Brain microvascular endothelial cell (primary cell): ENCODE measurements around the gene FKBP1A.

Experiments
- DNase-seq: peaks from one replicate; pipeline ENCODE4 v3.0.0-alpha.2; 2020
- H3K27ac ChIP-seq: fragments of 250-450 bp; sonication (Bioruptor Pico); 2 replicates; pipeline ENCODE4 v1.5.1; 2020; ENCODE audit warnings: mild to moderate bottlenecking, moderate library complexity
- H3K27me3 ChIP-seq: fragments of 250-450 bp; sonication (Bioruptor Pico); replicated peaks from 2 replicates; pipeline ENCODE4 v1.5.1; 2020; ENCODE audit warnings: mild to moderate bottlenecking
- H3K36me3 ChIP-seq: fragments of 250-450 bp; sonication (Bioruptor Pico); replicated peaks from 2 replicates; pipeline ENCODE4 v1.5.1; 2020; ENCODE audit warnings: mild to moderate bottlenecking
- H3K4me3 ChIP-seq: 2 replicates; pipeline ENCODE4 v1.5.1; 2011; ENCODE audit warnings: low read depth, mild to moderate bottlenecking, control low read depth, low read length, moderate library complexity
- in situ Hi-C: cut with HindIII; loops from 2 replicates; pipeline ENCODE4 v1.10.0; 2017; ENCODE audit warnings: low sequenced_read_pairs, low pct_ligation_motif_present
- TF ChIP-seq, protein P1 (sequence below): IDR thresholded peaks from 2 replicates; pipeline ENCODE4 v1.5.1; 2011; ENCODE audit warnings: low read depth, mild to moderate bottlenecking, moderate library complexity, low read length, control low read depth, inconsistent platforms; ENCODE audit errors: missing control alignments

FKBP1A gene

GRCh38 chr20:1388741-1389483 is 3.9 kb downstream of the FKBP1A start:
- DNase-seq, result no peak
- Histone ChIP-seq H3K27me3 (no peaks in the 10 kb centered on the region), H3K27ac (no peak overlapping the region), H3K36me3 (peaks cover 3% of the 10 kb centered on the region), H3K4me3 (no peak overlapping the region)
- TF ChIP-seq, protein P1, sequence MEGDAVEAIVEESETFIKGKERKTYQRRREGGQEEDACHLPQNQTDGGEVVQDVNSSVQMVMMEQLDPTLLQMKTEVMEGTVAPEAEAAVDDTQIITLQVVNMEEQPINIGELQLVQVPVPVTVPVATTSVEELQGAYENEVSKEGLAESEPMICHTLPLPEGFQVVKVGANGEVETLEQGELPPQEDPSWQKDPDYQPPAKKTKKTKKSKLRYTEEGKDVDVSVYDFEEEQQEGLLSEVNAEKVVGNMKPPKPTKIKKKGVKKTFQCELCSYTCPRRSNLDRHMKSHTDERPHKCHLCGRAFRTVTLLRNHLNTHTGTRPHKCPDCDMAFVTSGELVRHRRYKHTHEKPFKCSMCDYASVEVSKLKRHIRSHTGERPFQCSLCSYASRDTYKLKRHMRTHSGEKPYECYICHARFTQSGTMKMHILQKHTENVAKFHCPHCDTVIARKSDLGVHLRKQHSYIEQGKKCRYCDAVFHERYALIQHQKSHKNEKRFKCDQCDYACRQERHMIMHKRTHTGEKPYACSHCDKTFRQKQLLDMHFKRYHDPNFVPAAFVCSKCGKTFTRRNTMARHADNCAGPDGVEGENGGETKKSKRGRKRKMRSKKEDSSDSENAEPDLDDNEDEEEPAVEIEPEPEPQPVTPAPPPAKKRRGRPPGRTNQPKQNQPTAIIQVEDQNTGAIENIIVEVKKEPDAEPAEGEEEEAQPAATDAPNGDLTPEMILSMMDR, result no peak
- in situ Hi-C loops, result no loop called here

DNA sequence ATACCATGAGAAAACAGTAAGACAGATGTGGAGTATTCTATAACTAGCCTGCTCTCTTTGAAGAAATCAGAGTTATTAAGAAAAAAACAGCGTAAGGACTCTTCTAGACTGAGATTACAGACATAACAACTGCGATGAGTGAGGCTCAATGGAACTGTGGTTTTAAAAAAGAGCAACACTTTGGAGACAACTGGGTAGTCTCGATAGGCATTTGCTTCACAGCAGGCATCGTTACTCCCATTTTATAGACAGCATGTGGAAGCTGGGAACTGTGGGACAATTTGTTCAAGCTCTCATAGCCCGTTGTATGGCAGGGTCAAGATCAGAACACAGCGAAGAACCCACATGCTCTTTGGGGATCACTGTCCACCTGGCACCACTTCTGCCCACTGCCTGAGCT is 4.6 kb downstream of the FKBP1A start:
- Histone ChIP-seq H3K36me3 (peaks cover 3% of the 10 kb centered on the region), H3K4me3 (no peak overlapping the region), H3K27ac (no peak overlapping the region), H3K27me3 (no peaks in the 10 kb centered on the region)
- DNase-seq, result no peak
- TF ChIP-seq, protein P1, result no peak
- in situ Hi-C loops, result no loop called here

DNA sequence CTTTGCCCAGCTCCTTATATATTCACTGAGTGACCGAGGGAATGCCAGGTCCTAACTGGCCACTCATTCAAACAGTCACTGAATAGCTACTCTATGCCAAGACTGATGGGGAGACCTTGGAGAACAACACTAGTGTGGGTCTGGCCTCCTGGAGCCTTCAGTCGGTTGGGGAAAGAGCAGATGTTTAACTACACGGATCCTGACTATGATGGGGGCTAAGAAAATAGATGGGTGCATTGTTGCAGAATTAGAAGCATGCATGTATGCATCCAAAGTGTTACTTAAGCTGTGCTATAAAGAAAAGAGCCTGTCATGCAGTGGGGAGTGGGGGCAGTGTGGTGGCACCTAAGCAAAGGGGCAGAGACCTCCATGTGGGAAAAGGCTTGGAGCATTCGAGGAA is 6.5 kb downstream of the FKBP1A start:
- DNase-seq, result no peak
- no peak overlapping the region for H3K4me3 ChIP-seq
- TF ChIP-seq, protein P1, result no peak
- H3K36me3 ChIP-seq, result peaks cover 9% of the 10 kb centered on the region
- H3K27me3 ChIP-seq, result no peaks in the 10 kb centered on the region
- H3K27ac ChIP-seq, result no peak overlapping the region
- in situ Hi-C loops, result no loop called here

GRCh38 chr20:1383623-1384404 is 9.0 kb downstream of the FKBP1A start:
- Histone ChIP-seq H3K27ac (no peak overlapping the region), H3K27me3 (no peaks in the 10 kb centered on the region), H3K4me3 (no peak overlapping the region), H3K36me3 (peaks cover 5% of the 10 kb centered on the region)
- in situ Hi-C loops, result no loop called here
- TF ChIP-seq, protein P1, result no peak
- no peak for DNase-seq

GRCh38 chr20:1382670-1383069 is 10.2 kb downstream of the FKBP1A start:
- no peaks in the 10 kb centered on the region for H3K27me3 ChIP-seq
- in situ Hi-C loops, result no loop called here
- peaks cover 5% of the 10 kb centered on the region for H3K36me3 ChIP-seq
- no peak overlapping the region for H3K4me3 ChIP-seq
- no peak overlapping the region for H3K27ac ChIP-seq
- no peak for DNase-seq
- TF ChIP-seq, protein P1, result no peak
